GM12874 (cell line): ENCODE measurements around the gene CACNB4.

Source experiments
- TF ChIP-seq, protein P1 (sequence below): IDR thresholded peaks from 2 replicates; pipeline ENCODE4 v1.5.1; 2011; ENCODE audit warnings: low read depth, mild to moderate bottlenecking, control low read depth, low read length, moderate library complexity; ENCODE audit not compliant: insufficient read depth

Gene CACNB4

DNA sequence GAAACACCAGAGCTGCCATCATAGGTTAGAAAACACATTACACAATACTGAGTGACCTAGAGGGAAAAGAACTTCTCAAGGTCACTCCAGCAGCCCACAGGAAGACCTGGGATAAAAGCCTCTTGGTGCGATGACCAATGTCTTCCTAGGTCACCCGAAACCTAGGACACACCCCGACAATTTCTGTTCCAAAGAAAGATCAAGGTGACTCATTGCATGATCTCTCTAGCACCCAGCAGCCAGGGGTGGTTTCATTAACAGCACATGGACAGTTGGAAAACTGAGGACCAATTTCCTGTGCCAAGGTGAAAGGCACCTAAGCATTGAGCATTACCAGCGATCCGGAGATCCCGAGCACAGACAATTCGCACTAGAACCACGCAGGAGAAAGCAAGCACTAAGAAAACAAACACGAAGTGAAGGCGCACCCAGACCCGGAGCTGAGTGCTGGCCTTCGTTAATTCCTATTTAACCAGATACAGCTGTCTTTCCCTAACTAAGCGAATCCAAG is 1.5 kb downstream of the CACNB4 start:
- TF ChIP-seq, protein P1, sequence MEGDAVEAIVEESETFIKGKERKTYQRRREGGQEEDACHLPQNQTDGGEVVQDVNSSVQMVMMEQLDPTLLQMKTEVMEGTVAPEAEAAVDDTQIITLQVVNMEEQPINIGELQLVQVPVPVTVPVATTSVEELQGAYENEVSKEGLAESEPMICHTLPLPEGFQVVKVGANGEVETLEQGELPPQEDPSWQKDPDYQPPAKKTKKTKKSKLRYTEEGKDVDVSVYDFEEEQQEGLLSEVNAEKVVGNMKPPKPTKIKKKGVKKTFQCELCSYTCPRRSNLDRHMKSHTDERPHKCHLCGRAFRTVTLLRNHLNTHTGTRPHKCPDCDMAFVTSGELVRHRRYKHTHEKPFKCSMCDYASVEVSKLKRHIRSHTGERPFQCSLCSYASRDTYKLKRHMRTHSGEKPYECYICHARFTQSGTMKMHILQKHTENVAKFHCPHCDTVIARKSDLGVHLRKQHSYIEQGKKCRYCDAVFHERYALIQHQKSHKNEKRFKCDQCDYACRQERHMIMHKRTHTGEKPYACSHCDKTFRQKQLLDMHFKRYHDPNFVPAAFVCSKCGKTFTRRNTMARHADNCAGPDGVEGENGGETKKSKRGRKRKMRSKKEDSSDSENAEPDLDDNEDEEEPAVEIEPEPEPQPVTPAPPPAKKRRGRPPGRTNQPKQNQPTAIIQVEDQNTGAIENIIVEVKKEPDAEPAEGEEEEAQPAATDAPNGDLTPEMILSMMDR: no peak

DNA sequence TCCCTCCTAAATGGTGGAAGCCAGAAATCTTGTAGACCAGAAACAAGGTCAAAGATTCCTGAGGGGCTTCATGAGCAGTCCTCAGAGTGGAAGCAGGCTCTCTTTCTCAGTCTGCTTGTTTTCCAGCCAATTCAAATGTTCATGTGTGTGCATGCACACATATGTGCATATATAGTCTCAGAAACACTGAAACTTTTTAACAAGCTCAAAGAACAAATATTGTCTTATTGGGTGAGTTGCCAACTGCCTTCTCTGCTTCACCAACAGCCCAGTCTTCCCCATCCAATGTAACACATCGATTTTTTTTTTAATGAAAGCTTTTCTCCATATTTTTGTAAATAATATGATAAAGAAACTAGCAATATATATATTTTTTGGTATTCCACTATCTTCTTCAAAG is 3.7 kb downstream of the CACNB4 start:
- TF ChIP-seq, protein P1: no peak

DNA sequence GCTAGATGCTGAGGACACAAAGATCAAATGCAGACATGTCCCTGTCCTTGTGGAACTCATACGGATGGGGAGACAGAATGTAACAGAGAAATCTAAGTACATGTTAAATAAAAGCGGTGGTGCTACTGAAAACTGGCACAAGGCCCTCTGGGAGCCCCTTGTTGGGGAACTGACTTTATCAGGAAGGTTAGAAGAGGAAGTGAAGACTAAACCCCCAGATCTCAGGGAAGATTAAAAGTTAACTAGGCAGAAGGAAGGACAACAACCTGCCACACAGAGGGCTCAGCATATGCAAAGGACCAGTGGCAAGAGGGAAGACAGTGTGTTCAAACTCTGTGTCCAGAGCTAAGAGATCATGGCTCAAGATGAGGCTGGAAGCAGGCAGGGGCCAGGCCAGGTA is 4.8 kb downstream of the CACNB4 start:
- TF ChIP-seq, protein P1: no peak

DNA sequence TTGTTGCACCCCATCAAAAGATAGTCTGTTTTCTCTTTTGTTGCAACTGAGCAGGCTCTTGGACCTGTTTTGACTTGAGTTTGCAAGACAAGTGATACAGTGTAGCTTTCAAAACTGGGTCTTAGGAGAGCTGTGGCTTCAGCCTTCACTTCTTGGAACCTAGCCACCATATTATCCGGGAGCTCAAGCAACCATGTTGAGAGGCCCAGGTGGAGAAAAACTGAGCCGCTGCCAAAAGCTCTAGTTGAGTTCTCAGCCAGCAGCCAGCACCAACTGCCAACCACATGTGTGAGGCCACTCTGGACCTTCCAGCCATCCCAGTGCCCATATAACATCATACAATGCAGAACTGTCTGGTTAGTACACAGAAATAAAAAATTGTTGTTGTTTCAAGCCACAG is 5.4 kb downstream of the CACNB4 start:
- TF ChIP-seq, protein P1: no peak

DNA sequence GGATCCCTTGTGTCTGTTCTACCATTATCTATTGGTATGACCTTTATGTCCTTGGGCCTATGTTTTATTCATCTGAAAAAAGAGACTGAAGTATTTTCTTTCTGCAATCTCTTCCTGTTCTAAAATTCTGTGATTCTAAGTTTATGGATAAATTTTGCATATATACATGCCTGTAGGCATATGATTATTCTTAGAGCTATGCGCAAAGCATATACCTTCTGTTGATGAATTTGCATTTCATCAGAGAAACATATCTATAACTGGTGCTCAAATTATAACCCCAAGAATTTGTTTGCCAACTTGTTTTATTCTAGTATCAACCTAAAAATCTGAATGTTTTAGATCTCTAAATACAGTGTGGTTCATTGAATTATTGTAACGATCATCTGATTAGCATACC is 6.7 kb downstream of the CACNB4 start:
- TF ChIP-seq, protein P1: no peak

DNA sequence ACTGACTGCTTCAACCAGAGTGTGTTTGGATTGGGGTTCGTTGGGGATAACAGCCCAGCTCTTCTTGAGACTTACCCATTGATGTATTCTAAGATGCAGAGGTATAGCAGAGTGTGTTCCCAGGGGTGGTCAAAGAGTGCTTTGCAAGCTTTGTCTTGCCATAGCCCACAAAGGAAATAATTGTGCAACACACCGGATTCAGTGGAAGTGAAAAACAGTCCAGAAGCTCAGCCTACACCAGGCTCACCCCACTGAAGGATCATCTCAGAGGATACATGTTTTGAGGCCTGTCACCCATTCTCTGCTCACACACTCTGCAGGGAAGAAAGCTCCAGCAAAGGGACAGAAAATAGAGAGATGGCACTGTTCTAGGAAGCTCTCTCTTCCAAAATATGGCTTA is 9.6 kb downstream of the CACNB4 start:
- TF ChIP-seq, protein P1: no peak

DNA sequence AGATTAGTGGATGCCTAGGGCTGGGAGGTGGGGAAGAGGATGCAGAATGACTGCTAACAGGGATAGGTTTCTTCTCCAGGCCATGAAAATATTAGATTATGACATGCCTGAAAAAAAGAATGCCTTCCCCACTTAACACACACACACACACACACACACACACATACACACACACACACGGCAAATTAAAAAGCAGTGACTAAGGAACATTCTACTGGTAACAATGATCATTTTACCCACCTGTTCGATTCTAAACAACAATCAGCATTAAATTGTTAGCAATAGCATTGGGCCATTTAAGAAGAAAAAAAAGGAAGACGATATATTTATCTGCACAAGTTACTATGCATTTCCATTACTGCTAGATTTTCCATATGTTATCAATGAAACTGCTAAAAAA is 10.8 kb downstream of the CACNB4 start:
- TF ChIP-seq, protein P1: no peak
